ENCODE measurements around the gene PES1.
"Not testable (repeated sequence)": the region's sequence is repeated elsewhere in the genome, so short reads cannot be mapped to it uniquely, and the experiment has no call there.

PES1 gene

GRCh38 chr22:30542811-30543188 lies 48.9 kb downstream of the PES1 start:
- Histone ChIP-seq H3K9me3 (ENCODE audit: insufficient read depth, low read depth, low read length) (no peaks in the 10 kb centered on the region), H3K9me2 (replicated peaks; ENCODE audit: low read depth, low read length) (no peaks in the 10 kb centered on the region), H3F3A (ENCODE audit: low read depth) (no peaks in the 10 kb centered on the region), H3K36me3 (ENCODE audit: insufficient read depth, low read length) (no peaks in the 10 kb centered on the region), H3K4me3 (ENCODE audit: low read length, poor library complexity, severe bottlenecking) (no peak overlapping the region), H3K9ac (ENCODE audit: low read depth, low read length, poor library complexity, severe bottlenecking) (no peak overlapping the region), H3K4me2 (ENCODE audit: low read depth, low read length, poor library complexity, severe bottlenecking) (no peak overlapping the region), H3K79me2 (ENCODE audit: insufficient read depth, low read length) (no peaks in the 10 kb centered on the region), H2AFZ (ENCODE audit: low read length) (no peak overlapping the region), H3K4me1 (ENCODE audit: insufficient read depth, low read length, poor library complexity, severe bottlenecking) (no peaks in the 10 kb centered on the region), H3K27me3 (ENCODE audit: insufficient read depth, low read length, poor library complexity, severe bottlenecking) (no peaks in the 10 kb centered on the region), H4K20me1 (ENCODE audit: insufficient read depth, low read length, poor library complexity, severe bottlenecking) (no peaks in the 10 kb centered on the region)
- TF ChIP-seq EZH2phosphoT487 (IDR thresholded peaks at IDR 0.05; ENCODE audit: borderline replicate concordance), result no peak
- TF ChIP-seq CTCF (conservative IDR thresholded peaks at IDR 0.05; ENCODE audit: low read length), result no peak

DNA sequence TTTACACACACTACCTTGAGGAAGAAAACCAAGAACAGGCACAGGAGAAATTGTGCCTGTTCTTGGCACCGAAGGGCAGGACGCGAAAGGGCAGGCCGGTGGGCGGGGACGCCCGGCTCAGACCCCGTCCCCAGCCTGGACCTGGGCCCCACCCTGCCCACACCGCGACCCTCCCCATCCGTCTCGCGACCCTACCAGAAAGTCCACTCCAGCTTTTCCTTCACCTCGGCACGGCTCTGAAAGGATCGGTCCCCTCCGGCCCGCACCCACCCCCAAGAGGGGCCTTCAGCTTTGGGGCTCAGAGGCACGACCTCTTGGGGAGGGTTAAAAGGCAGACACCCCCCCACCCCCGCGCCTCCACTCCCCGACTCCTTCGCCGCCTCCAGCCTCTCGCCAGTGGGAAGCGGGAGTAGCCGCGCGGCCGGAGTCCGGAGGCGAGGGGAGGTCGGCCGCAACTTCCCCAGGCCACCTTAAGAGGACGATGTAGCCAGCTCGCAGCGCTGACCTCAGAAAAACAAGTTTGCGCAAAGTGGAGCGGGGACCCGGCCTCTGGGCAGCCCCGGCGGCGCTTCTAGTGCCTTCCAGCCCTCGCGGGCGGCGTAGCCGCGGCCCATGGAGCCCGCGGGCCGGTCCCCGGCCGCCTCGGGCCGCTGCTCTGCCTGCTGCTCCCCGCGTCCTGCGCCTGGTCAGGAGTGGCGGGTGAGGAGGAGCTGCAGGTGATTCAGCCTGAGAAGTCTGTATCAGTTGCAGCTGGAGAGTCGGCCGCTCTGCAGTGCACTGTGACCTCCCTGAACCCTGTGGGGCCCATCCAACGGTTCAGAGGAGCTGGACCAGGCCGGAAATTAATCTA lies 49.5 kb downstream of the PES1 start:
- Histone ChIP-seq H3K4me2 (ENCODE audit: low read depth, low read length, poor library complexity, severe bottlenecking) (no peak overlapping the region), H3K4me1 (ENCODE audit: insufficient read depth, low read length, poor library complexity, severe bottlenecking) (no peaks in the 10 kb centered on the region), H3K9ac (ENCODE audit: low read depth, low read length, poor library complexity, severe bottlenecking) (no peak overlapping the region), H3K79me2 (ENCODE audit: insufficient read depth, low read length) (no peaks in the 10 kb centered on the region), H3K4me3 (ENCODE audit: low read length, poor library complexity, severe bottlenecking) (no peak overlapping the region), H4K20me1 (ENCODE audit: insufficient read depth, low read length, poor library complexity, severe bottlenecking) (no peaks in the 10 kb centered on the region), H3F3A (ENCODE audit: low read depth) (no peaks in the 10 kb centered on the region), H3K9me2 (replicated peaks; ENCODE audit: low read depth, low read length) (no peaks in the 10 kb centered on the region), H3K36me3 (ENCODE audit: insufficient read depth, low read length) (no peaks in the 10 kb centered on the region), H3K27me3 (ENCODE audit: insufficient read depth, low read length, poor library complexity, severe bottlenecking) (no peaks in the 10 kb centered on the region), H2AFZ (ENCODE audit: low read length) (no peak overlapping the region), H3K9me3 (ENCODE audit: insufficient read depth, low read depth, low read length) (no peaks in the 10 kb centered on the region)
- TF ChIP-seq CTCF (conservative IDR thresholded peaks at IDR 0.05; ENCODE audit: low read length) (no peak), EZH2phosphoT487 (IDR thresholded peaks at IDR 0.05; ENCODE audit: borderline replicate concordance) (no peak)

GRCh38 chr22:30541511-30541910 lies 50.2 kb downstream of the PES1 start:
- H4K20me1 ChIP-seq (ENCODE audit: insufficient read depth, low read length, poor library complexity, severe bottlenecking); H3K4me3 ChIP-seq (ENCODE audit: low read length, poor library complexity, severe bottlenecking); H3K9ac ChIP-seq (ENCODE audit: low read depth, low read length, poor library complexity, severe bottlenecking); H3F3A ChIP-seq (ENCODE audit: low read depth); H3K79me2 ChIP-seq (ENCODE audit: insufficient read depth, low read length); H3K36me3 ChIP-seq (ENCODE audit: insufficient read depth, low read length); H3K9me2 ChIP-seq (replicated peaks; ENCODE audit: low read depth, low read length); H3K27me3 ChIP-seq (ENCODE audit: insufficient read depth, low read length, poor library complexity, severe bottlenecking); H2AFZ ChIP-seq (ENCODE audit: low read length); H3K4me2 ChIP-seq (ENCODE audit: low read depth, low read length, poor library complexity, severe bottlenecking); H3K4me1 ChIP-seq (ENCODE audit: insufficient read depth, low read length, poor library complexity, severe bottlenecking); H3K9me3 ChIP-seq (ENCODE audit: insufficient read depth, low read depth, low read length): not testable (repeated sequence)

DNA sequence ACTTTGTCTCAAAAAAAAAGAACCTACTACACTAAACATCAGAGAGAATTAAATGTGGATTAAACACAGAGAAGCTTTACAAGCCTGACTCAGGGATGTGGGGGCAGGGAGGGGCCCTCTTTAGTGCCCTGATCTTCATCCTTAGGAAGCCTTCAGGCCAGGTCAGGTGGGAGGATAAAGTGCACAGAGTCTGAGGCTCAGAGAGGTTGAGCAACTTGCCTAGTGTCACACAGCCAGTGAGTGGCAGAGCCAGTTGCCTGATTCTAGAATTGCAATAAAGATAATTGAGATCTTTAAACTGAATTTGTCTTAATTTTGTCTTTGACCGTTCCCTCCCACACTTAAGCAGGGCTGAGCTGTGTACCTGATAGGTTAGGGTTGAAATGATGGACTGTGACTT lies 52.3 kb downstream of the PES1 start:
- Histone ChIP-seq H3K9me3 (ENCODE audit: insufficient read depth, low read depth, low read length) (no peaks in the 10 kb centered on the region), H2AFZ (ENCODE audit: low read length) (no peak overlapping the region), H3K27me3 (ENCODE audit: insufficient read depth, low read length, poor library complexity, severe bottlenecking) (no peaks in the 10 kb centered on the region), H3K4me3 (ENCODE audit: low read length, poor library complexity, severe bottlenecking) (no peak overlapping the region), H4K20me1 (ENCODE audit: insufficient read depth, low read length, poor library complexity, severe bottlenecking) (no peaks in the 10 kb centered on the region), H3K4me1 (ENCODE audit: insufficient read depth, low read length, poor library complexity, severe bottlenecking) (no peaks in the 10 kb centered on the region), H3K4me2 (ENCODE audit: low read depth, low read length, poor library complexity, severe bottlenecking) (no peak overlapping the region), H3K9me2 (replicated peaks; ENCODE audit: low read depth, low read length) (no peaks in the 10 kb centered on the region), H3K79me2 (ENCODE audit: insufficient read depth, low read length) (no peaks in the 10 kb centered on the region), H3K9ac (ENCODE audit: low read depth, low read length, poor library complexity, severe bottlenecking) (no peak overlapping the region), H3F3A (ENCODE audit: low read depth) (no peaks in the 10 kb centered on the region), H3K36me3 (ENCODE audit: insufficient read depth, low read length) (no peaks in the 10 kb centered on the region)
- TF ChIP-seq EZH2phosphoT487 (IDR thresholded peaks at IDR 0.05; ENCODE audit: borderline replicate concordance) (no peak), CTCF (conservative IDR thresholded peaks at IDR 0.05; ENCODE audit: low read length) (no peak)
